Gastroesophageal sphincter (tissue), 3 donors: ENCODE data around the gene ITPKC.

Experiments used
- EP300 ChIP-seq: sonication (generic); formaldehyde crosslinking; IDR thresholded peaks from one replicate; pipeline ENCODE4 v1.6.1; 2017; ENCODE audit warnings: antibody characterized with exemption, mild to moderate bottlenecking
- TF ChIP-seq, protein P1 (sequence below), 4 experiments: fragments of 200-600 bp in 2 of 4; fragments of 450-650 bp in 2 of 4; sonication (generic) in 1 of 4; IDR thresholded peaks; one replicate each; pipeline ENCODE4 v1.5.1; 2017 to 2019; ENCODE audit warnings: antibody characterized with exemption in 4 of 4, mild to moderate bottlenecking in 2 of 4, moderate library complexity in 2 of 4

DNA sequence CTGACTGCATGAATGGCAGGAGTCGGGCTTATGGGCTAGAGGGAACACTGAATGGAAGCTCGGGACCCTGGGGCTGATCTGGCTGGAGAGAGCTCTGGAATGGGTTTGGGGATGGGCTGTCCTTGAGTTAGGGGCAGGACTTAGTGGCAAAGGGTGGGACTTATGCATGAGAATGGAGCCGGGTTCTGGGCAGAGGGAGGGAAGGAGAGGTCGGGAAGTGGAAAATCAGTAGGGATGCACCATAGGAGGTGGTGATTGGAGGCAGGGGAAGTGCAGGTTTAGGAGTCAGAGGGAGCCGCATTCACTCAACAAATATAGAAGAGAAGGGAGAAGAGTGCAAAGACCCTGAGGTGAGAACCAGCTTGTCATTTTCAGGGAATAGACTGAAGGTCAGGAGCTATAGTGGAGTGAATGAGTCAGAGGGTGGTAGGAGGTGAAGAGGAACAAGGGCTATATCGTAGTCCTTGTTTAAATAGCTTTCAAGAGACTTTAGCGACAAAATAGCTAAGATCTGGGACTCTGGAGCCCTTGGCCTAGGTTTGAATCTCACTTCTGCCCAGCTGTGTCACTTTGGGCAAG, 61.9 kb downstream of the ITPKC start:
- no peak for TF ChIP-seq EP300
- TF ChIP-seq, protein P1, sequence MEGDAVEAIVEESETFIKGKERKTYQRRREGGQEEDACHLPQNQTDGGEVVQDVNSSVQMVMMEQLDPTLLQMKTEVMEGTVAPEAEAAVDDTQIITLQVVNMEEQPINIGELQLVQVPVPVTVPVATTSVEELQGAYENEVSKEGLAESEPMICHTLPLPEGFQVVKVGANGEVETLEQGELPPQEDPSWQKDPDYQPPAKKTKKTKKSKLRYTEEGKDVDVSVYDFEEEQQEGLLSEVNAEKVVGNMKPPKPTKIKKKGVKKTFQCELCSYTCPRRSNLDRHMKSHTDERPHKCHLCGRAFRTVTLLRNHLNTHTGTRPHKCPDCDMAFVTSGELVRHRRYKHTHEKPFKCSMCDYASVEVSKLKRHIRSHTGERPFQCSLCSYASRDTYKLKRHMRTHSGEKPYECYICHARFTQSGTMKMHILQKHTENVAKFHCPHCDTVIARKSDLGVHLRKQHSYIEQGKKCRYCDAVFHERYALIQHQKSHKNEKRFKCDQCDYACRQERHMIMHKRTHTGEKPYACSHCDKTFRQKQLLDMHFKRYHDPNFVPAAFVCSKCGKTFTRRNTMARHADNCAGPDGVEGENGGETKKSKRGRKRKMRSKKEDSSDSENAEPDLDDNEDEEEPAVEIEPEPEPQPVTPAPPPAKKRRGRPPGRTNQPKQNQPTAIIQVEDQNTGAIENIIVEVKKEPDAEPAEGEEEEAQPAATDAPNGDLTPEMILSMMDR (IDR thresholded peaks at IDR 0.05), result no peak
